Thyroid gland (tissue), 4 donors: ENCODE data around the gene EYS.

Source experiments
- POLR2A ChIP-seq, 2 donors: fragments of 450-650 bp; IDR thresholded peaks; one replicate each; pipeline ENCODE4 v1.6.1; 2017; ENCODE audit warnings: antibody characterized with exemption in 2 of 2, mild to moderate bottlenecking in 2 of 2, moderate library complexity in 1 of 2
- TF ChIP-seq, protein P1 (sequence below), 6 experiments: fragments of 200-600 bp in 3 of 6; fragments of 450-650 bp in 3 of 6; sonication (generic) in 3 of 6; IDR thresholded peaks; one replicate each; pipeline ENCODE4 v1.5.1; 2016 to 2019; ENCODE audit warnings: antibody characterized with exemption in 6 of 6, mild to moderate bottlenecking in 2 of 6, inconsistent platforms in 1 of 6, moderate library complexity in 1 of 6

DNA sequence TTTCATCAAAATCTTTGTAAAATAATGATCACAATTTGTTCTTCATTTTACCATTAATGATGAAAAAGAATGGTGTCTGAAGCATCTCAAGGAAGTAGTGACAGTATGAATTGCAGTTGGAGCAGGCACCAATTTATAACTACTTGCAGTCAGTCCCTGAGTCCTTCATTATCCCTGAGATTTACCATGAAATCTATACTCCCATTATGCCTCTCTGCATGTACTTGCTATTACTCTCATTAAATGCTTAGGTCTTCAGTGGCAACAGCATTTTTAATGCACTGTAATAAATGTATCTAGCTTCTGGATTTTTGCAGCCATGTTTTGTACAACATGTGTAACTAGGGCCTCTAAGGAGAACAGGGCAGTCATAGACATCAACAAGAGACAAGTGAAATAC is 708.8 kb downstream of the EYS start:
- TF ChIP-seq, protein P1, sequence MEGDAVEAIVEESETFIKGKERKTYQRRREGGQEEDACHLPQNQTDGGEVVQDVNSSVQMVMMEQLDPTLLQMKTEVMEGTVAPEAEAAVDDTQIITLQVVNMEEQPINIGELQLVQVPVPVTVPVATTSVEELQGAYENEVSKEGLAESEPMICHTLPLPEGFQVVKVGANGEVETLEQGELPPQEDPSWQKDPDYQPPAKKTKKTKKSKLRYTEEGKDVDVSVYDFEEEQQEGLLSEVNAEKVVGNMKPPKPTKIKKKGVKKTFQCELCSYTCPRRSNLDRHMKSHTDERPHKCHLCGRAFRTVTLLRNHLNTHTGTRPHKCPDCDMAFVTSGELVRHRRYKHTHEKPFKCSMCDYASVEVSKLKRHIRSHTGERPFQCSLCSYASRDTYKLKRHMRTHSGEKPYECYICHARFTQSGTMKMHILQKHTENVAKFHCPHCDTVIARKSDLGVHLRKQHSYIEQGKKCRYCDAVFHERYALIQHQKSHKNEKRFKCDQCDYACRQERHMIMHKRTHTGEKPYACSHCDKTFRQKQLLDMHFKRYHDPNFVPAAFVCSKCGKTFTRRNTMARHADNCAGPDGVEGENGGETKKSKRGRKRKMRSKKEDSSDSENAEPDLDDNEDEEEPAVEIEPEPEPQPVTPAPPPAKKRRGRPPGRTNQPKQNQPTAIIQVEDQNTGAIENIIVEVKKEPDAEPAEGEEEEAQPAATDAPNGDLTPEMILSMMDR (IDR thresholded peaks at IDR 0.05), result no peak
- no peak for TF ChIP-seq POLR2A (IDR thresholded peaks at IDR 0.05)
